GM21390 (cell line): ENCODE results near the gene CFAP69.
"Not testable (repeated sequence)": the region's sequence is repeated elsewhere in the genome, so short reads cannot be mapped to it uniquely, and the experiment has no call there.

Experiments used
- ATAC-seq: cut with Tn5 transposase; IDR thresholded peaks from one replicate; pipeline ENCODE4 v1.9.1; 2021; ENCODE audit not compliant: unreplicated experiment

Gene CFAP69

DNA sequence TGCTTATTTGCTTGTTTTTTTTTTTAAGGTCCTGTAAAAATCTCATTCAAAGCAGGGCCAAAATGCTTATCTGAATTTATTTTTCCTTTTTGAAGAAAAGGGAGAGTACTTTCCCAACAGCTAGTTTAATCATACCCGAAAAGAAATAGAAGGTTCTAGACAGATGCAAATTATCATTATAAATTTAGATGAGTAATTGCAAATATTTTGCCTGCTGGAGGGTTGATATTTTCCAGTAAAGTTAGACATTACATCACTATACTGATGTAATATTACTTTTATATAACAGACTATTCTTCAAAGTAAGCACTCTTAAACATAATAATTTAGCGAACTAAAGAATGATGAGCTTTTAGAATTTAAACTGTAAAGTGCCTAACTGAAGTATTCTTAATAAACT is 14.1 kb upstream of the CFAP69 start:
- ATAC-seq, result no peak

DNA sequence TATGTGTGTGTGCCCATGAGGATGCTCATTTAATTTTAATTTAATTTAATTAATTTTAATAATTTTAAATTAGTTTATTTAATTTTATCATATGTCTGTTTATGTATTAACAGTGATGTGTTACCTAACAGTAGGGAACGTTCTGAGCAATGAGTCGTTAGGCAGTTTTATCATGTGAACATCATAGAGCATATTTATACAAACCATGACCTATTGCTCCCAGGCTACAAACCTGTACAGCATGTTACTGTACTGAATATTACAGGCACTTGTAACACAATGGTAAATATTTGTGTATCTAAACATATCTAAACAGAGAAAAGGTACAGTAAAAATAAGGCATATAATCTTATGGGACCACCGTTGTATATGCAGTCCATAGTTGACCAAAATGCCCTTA is 13.7 kb upstream of the CFAP69 start:
- ATAC-seq, result no peak

DNA sequence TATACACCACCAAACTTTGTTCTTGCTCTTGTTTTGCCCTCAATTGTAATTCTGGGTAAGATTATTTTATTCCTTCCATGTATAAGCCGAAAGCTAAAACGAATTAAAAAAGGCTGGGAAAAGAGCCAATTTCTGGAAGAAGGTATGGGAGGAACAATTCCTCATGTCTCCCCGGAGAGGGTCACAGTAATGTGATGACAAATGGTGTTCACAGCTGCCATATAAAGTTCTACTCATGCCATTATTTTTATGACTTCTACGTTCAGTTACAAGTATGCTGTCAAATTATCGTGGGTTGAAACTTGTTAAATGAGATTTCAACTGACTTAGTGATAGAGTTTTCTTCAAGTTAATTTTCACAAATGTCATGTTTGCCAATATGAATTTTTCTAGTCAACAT is 12.5 kb upstream of the CFAP69 start:
- no peak for ATAC-seq

DNA sequence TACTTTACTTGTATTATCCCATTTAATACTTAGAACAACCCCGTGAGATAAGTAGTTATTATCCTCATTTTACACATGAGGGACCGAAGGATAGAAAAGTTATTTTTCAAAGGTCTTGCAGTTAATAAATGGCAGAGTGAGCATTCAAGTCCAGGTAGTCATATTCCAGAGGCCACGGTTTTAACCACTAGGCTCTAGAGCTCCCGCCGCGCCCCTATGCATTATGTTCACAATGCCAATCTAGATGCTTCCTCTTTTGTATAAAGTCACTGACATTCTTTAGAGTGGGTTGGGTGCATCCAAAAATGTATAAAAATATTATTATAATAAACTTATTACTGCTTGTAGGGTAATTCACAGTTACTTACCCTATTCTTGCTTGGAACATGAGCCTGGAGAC is 11.4 kb upstream of the CFAP69 start:
- no peak for ATAC-seq

DNA sequence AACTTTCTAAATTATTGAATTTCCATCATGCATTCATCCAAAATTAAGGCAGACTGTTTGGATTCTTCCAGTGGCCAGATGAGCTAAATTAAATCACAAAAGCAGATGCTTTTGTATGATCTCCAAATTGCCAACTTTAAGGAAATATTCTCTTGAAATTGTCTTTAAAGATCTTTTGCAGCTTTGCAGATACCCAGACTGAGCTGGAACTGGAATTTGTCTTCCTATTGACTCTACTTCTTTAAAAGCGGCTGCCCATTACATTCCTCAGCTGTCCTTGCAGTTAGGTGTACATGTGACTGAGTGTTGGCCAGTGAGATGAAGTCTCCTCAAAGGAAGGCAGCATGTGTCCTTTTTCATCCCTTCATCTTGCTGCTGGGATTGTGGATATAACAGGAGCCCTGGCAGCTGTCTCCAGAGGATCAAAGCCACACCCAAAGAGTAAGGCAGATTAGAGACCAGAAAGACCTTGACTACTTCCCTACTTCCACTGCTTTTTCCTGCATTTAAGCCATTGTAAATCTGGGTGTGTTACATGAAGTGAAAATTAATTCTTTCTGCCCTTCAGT is 8.2 kb upstream of the CFAP69 start:
- ATAC-seq, result no peak

DNA sequence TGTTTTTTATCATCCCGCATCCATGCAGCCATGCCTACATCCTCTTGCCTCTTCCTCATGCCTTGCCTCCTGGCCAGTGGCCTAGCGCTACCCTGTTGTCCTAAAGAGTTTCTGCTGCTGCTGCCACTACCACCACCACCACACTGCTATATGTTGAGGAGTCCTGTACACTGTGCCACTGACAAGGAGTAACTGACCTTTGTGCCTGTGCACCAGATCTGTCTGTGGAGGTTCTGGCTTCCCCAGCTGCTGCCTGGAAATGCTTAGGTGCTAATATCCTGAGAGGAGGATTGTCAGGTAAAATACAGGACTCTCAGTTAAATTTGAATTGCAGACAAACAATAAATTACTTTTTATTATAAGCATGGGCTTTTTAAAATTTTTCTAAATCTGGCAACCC is 7.0 kb upstream of the CFAP69 start:
- ATAC-seq, result no peak

DNA sequence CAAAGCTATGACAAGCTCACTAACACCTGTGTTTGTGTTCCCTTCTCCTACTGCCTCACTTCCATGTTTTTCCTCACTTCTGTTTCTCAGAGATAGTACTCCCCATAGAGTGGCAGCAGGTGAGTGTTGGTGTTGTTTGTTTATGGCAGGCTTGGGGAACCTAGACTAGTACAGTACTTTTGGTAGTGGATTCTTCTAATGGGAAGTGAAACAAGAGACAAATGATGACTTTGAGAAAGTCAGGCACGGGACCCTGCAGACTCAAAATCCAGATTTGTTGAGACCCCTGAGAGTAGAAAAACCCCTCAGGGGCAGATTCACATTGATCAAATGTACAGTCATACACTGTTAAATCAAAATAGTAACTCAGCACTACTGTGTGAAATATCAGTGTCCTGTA is 6.4 kb upstream of the CFAP69 start:
- ATAC-seq, result no peak

DNA sequence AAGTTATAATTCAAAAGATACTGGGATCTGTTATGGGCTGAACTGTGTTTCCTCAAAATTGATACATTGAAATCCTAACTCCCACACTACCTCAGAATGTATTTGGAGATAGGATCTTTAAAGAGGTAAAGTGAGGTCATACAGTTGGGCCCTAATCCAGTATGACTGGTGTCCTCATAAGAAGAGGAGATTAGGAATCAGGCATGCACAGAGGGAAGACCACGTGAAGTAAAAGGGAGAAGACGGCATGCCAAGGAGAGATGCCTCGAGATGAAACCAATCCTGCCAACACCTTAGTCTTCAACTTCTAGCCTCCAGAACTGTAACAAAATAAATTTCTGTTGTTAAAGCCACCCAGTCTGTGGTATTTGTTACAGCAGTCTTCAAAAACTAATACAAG is 5.9 kb upstream of the CFAP69 start:
- ATAC-seq, result no peak

DNA sequence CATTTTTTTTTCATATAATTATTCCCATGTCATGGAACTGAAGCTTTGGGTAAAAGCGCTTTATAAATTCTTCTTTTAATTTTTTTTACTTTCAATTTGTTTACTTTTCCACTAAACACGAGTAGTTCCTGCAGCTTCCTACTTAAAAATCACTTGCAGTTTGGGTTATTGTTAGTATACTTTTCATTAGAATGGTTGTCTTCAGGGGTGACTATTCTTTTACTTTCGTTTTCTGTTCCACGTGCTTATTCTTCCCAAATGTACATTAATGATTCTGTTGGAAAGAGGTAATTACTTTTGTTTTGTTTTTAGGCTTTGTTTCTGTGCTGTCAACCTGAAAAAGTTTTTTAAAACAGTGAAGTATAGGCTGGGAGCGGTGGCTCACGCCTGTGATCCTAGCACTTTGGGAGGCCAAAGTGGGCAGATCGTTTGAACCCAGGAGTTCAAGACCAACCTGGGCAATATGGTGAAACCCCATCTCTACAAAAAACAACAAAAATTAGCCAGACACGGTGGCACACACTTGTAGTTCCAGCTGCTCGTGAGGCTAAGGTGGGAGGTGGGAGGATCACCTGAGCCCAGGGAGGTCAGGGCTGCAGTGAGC is 5.2 kb upstream of the CFAP69 start:
- no peak for ATAC-seq

DNA sequence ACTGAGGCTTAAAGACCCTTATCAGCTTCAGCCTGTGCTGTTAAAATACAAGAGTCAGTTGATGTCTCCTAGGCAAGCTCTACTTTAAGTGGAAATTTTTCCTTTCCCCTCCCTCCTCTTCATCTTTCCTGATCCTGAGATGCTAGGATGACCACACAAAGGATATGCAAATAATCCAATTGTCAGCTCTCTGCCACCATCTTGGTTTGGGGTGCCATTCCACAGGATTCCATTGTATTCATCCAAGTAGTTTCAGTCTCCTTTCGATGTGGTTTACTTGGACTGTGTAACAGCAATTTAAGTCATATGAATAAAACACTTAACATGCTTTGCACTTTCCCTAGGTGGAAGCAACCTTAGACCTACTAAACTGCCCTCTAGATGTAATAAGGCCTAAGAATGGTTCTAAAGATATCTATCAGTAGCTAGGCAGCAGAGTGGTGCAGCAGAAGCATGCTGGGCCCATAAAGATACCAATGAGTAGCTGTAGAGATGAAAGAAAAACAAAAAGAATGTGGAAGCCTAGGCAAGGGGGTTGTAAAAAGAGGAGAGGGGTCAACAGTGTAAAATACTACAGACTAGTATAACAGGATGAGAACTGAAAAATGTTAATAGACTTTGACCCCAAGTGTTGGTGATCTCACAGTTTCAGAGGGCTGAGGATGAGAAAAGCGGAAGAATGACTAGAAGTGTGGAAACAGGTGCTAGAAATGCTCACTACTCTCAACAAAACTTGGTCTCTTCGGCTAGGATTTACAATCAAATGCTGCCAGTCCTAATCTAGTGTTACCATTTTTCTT is 2.4 kb upstream of the CFAP69 start:
- peak; percentile 56 for ATAC-seq

DNA sequence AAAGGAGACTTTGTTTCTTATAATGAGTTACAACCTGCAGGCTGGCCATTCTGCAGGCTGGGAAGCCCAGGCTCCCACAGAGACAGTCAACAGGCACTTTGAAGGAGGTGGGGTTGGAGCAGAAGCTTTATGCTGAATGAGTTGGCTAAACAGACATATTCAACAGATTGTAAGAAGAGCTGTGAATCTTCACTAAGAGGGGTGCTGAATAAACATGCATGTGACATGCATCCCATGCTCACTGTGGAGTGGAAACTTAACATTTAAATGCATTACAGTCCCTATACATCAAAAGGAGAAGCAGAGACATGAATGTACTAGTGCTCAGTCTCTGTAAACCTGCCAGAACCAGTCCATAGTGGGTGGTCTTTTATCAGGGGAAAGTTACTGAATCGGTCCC is 1.4 kb upstream of the CFAP69 start:
- ATAC-seq, result no peak

DNA sequence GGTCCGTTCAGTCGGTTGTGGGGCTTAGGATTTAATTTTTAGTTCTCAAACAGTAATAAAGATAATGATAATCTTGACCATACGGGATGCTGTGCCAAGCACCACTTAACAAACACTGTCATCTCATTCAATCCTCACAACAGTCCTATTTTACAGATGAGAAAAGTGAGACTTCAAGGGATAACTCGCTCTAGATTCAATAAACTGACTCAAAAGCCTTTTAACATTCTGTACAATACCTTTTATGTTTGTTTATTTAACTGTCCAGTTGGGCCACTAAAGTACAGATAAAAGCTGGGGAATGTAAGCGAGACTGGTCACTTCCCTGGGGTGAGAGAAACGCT is 437 bp upstream of the CFAP69 start:
- ATAC-seq, result no peak

DNA sequence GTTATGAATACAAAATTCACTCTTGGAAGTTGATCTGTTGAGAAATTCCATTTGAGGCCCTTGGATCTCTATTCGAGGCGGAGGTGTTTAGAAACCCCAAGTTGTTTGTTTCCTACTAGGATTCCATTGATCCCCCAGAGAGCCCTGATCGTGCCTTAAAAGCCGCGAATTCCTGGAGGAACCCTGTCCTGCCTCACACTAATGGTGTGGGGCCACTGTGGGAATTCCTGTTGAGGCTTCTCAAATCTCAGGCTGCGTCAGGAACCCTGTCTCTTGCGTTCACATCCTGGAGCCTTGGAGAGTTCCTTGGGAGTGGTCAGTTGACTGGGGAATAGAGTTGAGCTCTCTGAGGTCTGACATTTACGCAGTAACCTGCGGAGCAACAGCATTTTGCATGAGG is 1.2 kb downstream of the CFAP69 start:
- ATAC-seq, result no peak

DNA sequence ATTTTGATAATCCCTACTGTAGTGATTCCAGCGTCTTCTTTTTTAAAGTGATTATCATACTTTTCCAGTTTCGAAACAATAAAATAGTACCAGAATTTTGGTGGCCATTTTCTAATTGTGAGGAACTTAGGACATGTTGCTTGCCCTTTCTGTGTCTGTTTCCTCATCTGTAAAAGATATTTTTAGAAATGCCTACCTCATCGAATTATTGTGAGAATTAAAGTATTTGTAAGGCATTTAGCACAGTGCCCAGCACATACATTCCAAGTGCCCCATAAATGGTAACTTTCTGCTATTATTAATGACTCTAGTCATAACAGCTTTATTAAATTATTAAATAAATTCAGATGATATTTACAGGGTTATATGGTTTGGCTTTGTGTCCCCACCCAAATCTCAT is 3.7 kb downstream of the CFAP69 start:
- no peak for ATAC-seq

DNA sequence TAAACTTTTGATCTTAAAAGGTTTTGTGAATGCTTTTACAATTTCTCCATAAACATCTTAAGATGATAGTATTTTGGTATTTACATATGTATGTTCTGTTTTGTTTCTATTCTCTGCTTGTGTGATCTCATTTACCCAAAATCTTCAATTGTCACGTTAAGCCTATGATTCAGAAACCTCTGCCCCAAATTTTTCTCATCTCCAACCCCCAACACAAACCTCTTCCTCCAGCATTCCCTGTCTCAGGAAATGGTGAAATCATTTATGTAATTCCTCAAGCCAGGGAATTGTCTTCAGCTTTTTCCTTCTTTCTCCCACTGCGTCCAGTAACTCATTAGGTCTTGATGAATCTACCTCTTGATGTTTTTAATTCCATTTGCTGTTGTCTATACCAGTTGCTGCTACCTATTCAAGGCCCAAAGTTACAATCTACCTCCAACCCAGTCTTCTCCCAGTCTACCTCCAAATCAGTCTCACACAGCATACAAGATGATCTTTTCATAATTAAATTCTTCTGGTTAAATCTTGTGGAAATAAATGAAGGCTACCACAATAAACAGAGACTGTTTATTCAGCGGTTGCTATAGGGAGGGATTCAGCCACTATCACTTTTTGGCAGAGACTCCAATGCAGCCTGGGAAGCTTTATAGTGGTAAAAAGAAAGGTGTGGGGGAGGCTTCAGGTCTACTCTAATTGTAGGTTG is 5.8 kb downstream of the CFAP69 start:
- ATAC-seq, result no peak

DNA sequence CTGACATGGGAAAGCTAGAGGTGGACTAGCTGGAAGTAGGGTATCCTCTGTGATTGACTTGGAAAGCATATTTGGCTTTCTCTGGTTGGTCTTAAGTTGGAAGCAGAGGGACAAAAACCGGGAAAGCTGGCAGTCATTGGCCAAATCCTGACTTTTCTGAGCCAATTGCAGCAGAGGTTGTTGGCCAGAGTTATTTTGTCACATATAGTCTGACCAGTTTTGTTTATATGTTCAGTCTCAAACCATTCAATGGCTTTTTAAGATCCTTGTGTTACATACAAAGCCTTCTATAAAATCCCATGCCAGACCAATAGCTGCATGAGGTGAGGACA is 6.3 kb downstream of the CFAP69 start:
- ATAC-seq, result no peak

DNA sequence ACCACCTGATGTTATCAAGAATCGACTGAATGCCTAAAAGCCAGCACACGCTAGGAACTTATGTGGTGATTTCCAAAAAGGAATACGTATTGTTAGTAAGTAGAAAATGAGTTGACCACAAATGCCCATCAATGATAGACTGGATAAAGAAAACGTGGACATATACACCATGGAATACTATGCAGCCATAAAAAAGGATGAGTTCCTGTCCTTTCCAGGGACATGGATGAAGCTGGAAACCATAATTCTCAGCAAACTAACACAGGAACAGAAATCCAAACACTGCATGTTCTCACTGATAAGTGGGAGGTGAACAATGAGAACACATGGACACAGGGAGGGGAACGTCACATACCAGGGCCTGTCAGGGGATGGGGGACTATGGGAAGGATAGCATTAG is 11.0 kb downstream of the CFAP69 start:
- not testable (repeated sequence) for ATAC-seq

DNA sequence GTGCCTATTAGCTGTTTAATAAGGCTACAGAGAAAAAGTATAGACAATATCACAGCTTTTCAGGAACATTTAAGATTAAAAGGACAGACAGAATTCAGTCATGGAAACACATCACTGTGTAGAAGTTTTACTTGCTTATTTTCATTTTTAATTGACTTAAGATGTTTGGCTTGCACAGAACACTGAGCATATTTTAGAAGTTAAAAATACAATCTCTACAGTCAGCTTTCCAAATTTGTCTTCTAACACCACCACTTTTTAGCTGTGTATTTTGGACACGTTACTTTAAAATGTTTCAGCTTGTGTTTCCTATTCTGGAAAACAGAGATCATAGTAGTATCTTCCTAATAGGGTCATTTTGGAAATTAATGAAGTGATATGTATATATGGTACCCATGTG is 11.8 kb downstream of the CFAP69 start:
- ATAC-seq, result no peak

DNA sequence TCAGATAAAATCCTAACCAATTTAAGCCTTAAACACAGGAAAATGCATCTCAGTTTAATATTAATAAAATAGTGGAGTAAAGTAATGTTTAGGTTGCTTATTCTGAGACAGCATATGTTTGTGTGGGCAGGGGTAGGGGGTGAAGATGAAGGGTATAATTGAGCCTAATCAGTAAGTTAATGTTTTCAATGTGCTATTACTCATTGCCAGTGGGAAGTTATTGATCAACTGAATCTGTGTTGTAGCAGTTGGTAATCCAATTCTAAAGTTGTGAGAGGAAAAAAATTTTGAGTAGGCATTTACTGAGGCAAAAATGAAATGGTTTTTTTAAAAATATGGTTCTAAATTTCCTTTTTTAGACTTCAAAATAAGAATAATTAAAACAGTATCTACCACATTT is 16.5 kb downstream of the CFAP69 start:
- ATAC-seq, result no peak

DNA sequence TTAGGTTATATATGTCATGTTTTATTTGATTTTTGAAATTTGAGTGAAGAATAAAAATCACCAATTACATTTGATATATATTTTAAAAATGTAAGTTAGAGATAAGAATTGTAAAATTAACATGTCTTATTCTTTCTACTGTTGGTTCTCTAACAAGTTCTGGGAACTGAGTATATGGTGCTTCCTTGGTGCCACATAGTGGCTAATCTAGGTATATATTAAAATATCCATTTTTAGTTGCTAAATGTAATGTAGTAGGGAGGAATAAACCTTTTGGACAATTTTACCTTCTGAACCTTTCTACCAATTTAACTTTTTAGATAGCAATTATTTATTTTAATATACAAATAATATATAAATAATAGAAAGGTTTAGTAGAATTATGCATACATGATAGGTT is 17.5 kb downstream of the CFAP69 start:
- ATAC-seq, result peak; percentile 81

DNA sequence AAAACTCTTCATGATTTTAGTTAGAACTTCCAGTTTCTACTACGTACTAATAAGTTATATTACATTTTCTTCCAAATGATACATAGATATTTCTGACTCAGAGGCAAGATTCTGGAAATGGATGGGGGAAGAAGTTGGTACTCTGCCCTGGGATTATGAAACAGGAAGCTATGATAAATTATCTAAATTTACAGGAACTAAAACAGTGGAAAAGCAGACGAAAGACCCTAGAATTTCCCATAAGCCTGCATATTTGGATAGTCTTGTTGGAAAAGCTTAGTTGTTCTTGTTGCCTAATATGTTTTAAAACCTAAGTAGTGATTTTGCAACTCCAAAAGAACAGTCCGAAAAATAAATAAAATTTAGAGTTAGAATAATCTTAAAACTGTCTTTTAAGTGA is 21.8 kb downstream of the CFAP69 start:
- no peak for ATAC-seq

DNA sequence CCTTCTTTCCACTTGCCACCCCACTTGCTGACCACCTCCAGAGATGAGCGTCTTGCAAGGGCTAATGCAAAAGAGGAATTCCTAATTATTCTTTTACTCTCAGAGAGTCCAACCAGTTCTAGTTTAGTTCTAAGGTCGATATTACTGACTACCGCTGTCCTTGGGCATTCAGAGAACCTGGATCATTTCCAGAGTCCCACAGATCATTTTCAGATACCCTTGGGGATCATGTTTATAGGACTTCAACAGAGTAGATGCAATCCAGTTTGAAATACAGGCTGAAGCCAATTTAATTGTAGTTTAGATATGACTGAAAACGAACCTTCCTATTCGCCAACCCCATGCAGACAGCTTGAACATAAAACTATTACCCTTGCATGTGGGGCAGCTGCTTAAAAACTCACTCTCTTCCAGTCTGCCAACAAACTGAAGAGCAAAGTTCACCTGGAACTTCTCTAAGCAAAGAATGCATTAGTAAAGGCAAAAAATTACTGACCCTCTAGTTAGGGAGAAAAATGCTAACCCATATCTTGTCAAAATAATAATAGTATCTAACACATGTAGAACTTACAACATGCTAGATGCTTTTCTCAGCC is 22.4 kb downstream of the CFAP69 start:
- ATAC-seq, result no peak
